Activated naive CD4-positive, alpha-beta T cell treated with anti-CD3 and anti-CD28 coated beads, Interleukin-2, amount 10 ng/mL, durations not matched to agents 5 hours and 36 hours (primary cell): ENCODE measurements around the gene DDX46. TPM values are rescaled to one million over a fixed set of nuclear protein-coding genes. Genes with fewer than 3 reads are reported as not detected.

Source experiments
- total RNA-seq, 2 experiments: library from RNA; stranded (reverse); gene quantifications; one replicate each; pipeline ENCODE4 v1.2.3, GENCODE V29; 2021

Gene DDX46
- total RNA-seq: 10 to 100 TPM; 57.3 to 64.0 TPM

GRCh38 chr5:134758504-134759341, at the start of gene DDX46:
Gene DDX46 (plus strand): TSS chr5:134758779. CDS start chr5:134758939, 160 bp downstream.

DNA sequence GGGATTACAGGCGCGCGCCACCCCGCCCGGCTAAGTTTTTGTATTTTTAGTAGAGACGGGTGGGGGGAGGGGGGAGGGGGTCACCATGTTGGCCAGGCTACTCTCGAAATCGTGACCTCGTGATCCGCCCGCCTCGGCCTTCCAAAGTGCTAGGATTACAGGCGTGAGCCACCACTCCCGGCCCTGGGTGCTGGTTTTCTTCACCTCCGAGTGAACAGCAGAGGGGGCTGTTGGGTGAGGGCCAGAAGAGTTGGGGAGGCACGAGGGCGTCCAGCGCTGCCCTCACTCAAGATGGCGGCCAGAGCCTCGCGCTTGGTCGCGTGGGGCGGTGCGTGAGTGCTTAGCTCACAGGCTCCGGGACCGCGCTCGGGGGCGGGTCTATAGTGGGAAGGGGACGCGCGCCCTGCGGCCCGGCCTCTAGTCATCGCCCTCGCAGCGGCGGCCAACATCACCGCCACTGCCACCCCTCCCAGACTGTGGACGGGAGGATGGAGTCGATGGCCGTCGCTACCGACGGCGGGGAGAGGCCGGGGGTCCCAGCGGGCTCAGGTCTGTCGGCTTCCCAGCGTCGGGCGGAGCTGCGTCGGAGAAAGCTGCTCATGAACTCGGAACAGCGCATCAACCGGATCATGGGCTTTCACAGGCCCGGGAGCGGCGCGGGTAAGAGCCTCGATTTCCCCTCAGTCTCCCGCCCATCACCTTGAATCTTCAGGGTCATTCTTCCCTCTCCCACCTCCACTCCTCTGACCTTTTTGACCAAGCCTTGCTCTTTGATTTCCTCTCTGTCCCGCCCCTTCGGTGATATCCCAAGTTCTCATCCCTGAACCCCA, 20.2 kb upstream of the DDX46 start, which contains the start of gene CAMLG:
Gene CAMLG, plus strand, starts transcription at position 416 of the 830 bp plus-strand sequence. Its CDS starts 73 bp downstream, at position 489.

GRCh38 chr5:134845852-134846640, 87.5 kb downstream of the DDX46 start, which contains the start of gene C5orf24:
Gene C5orf24 (plus strand): TSS chr5:134845968. CDS start chr5:134854901, 8,933 bp downstream.

GRCh38 chr5:134873987-134874830, 115.6 kb downstream of the DDX46 start, which contains the start of gene TXNDC15:
Gene TXNDC15 (plus strand): TSS chr5:134874371. CDS start chr5:134874428, 57 bp downstream.

Other genes starting within 250 kb of the DDX46 start
- 10 to 100 TPM; 81.4 to 82.0 TPM for gene JADE2, start 233.1 kb upstream of the DDX46 start, total RNA-seq
- gene SAR1B, start 126.0 kb upstream of the DDX46 start, total RNA-seq: 10 to 100 TPM; 39.5 to 39.9 TPM
- gene SEC24A, start 110.0 kb upstream of the DDX46 start, total RNA-seq: 10 to 100 TPM; 20.2 to 20.5 TPM
- gene CAMLG, start 20.2 kb upstream of the DDX46 start, total RNA-seq: 10 to 100 TPM; 27.1 to 27.2 TPM
- 10 to 100 TPM; 28.2 to 30.9 TPM for gene C5orf24, start 87.2 kb downstream of the DDX46 start, total RNA-seq
- gene TXNDC15, start 115.6 kb downstream of the DDX46 start, total RNA-seq: 10 to 100 TPM; 48.1 to 48.2 TPM
- gene PCBD2, start 146.4 kb downstream of the DDX46 start, total RNA-seq: 10 to 100 TPM; 13.7 to 15.3 TPM
- 1 to 10 TPM in 1 of 2 experiments, under 1 TPM in 1; 0.67 to 1.1 TPM for gene CATSPER3, start 209.1 kb downstream of the DDX46 start, total RNA-seq